NOMO-1 treated with DMSO at 0.1 percent for 48 hours (cell line): ENCODE results near the gene SMG5.

Experiments used
- DNase-seq: peaks from one replicate; lab custom pipeline; 2025; ENCODE audit not compliant: unreplicated experiment; lab: John Stamatoyannopoulos, UW

Gene SMG5

DNA sequence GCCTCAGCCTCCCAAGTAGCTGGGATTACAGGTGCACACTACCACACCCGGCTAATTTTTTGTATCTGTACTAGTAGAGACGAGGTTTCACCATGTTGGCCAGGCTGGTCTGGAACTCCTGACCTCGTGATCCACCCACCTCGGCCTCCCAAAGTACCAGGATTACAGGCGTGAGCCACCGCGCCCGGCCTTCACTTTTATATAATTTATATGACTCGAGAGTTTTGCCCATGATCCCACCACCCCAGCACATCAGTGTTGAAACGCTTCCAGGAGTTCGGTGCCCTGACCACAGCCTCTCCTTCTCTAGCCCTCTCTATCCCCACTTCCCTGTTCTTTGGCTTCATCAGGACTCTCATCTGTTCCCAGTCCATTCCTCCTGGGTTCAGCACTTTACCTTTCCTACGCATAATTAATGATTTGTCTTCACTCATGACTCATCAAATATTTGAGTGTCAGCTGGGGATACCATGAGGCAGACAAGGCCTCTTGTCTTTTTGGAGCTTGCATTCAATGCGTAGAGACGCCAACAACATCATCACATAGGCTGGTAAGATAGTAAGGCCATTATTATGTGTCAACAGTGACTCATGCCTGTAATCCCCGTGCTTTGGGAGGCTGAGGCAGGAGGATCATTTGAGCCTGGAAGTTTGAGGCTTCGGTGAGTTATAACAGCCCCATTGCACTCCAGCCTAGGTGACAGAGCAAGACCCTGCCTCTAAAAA lies 68.4 kb downstream of the SMG5 start:
- DNase-seq: no peak

DNA sequence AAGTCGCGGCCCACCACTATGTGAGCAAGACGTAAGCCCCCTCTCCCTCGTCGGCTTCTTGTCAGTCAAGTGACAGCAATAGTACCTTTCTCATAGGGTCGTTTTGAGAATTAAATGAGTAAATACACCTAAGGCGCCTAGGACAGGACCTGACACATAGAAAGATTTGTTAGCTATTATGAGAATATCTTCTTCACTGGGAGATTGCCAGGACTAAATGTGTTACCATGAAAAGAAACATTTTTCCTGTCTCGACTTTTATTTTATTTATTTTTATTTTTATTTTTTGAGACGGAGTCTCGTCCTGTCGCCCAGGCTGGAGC lies 69.0 kb downstream of the SMG5 start:
- DNase-seq: no peak

DNA sequence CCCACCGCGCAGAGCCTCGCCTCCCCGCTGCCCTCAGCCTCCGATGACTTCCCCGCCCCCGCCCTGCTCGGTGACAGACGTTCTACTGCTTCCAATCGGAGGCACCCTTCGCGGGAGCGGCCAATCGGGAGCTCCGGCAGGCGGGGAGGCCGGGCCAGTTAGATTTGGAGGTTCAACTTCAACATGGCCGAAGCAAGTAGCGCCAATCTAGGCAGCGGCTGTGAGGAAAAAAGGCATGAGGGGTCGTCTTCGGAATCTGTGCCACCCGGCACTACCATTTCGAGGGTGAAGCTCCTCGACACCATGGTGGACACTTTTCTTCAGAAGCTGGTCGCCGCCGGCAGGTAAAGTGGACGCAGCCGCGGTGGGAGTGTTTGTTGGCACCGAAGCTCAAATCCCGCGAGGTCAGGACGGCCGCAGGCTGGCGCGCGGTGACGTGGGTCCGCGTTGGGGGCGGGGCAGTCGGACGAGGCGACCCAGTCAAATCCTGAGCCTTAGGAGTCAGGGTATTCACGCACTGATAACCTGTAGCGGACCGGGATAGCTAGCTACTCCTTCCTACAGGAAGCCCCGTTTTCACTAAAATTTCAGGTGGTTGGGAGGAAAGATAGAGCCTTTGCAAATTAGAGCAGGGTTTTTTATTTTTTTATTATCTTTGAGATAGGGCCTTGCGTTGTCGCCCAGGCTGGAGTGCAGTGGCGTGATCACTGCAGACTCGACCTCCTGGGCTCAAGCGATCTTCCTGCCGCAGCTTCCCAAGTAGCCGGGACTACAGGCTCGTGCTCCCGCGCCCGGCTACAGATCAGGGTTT lies 69.6 kb downstream of the SMG5 start, which contains the start of gene PMF1:
PMF1 (plus strand) TSS at position 175 of the 811 bp plus-strand sequence; CDS start at position 184, 9 bp downstream.
- peak; percentile 92 for DNase-seq

DNA sequence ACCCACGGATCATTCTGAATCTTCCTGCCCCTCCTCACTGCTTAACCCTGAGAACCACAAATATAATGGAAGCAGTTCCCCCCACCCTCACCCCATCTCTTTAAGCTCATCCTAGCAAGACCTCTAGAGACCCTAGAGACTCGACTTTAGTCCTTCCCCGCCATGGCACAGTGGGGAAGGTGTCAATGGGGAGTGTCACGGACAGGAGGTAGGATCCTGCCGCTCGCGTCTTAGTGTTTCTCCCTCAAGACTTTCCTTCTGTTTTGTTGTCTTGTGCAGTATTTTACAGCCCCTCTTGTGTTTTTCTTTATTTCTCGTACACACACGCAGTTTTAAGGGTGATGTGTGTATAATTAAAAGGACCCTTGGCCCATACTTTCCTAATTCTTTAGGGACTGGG lies 70.5 kb downstream of the SMG5 start:
- no peak for DNase-seq

DNA sequence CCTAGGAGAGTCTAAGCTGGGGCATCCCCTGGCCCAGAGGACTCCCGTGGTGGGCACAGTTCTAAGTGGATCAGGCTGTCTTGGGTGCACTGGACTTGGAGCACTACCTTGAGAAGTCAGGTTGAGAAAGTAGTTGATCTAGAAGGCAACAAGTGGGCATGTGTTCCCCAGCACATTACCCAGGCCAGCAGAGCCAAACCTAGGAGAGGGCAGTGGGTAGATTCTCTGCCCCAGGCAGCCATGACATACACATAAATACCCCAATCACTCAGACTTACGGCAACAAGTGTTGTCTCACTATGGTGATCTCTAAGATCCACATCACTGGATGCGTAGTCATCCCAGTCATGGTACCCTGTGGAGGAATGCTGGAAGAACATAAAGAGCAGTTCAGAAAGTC lies 71.4 kb downstream of the SMG5 start:
- no peak for DNase-seq

DNA sequence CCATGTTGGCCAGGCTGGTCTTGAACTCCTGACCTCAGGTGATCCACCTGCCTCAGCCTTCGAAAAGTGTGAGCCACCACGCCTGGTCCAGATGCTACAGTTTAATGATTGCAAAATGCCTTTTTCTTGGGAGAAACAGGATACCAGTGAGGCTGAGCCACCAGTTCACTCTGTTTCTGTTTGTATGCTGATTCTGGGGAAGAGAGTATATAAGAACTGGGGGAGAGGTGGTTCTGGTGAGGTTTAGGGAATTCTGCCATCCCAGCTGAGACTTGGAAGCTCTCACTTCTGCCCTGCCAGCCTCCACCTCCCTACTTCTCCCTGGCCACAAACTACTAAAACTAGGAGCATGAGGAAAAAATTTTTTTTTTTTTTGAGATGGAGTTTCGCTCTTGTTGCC lies 77.9 kb downstream of the SMG5 start:
- DNase-seq: no peak

DNA sequence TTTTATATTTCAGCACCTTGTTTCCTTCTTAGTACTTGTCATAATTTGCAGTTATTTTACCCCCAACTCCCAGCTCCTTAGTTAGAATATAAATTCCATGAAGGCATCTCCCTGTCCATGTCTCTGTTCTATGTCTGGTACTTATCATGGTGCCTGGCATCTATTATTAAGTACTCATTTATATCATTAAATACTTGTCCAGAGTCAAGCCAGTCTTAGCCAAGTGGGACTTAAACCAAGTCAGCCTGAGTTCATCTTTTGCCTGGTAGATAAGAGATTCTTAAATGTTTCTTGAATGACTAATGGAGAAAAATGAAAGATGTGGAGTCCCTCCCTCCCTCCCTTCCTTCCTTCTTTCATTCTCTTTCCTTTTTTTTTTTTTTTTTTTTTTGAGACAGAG lies 79.3 kb downstream of the SMG5 start:
- DNase-seq: no peak

DNA sequence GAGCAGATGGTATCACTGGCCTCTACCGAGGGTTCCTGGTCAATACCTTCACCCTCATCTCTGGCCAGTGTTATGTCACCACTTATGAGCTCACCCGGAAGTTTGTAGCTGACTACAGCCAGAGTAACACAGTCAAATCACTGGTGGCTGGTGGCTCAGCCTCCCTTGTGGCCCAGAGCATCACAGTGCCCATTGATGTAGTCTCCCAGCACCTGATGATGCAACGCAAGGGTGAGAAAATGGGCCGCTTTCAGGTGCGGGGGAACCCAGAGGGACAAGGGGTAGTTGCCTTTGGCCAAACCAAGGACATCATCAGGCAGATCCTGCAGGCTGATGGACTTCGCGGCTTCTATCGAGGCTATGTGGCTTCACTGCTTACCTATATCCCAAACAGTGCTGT lies 82.6 kb downstream of the SMG5 start:
- no peak for DNase-seq
